Endothelial cell of umbilical vein (primary cell): ENCODE data around the gene RABEP2. TPM values are rescaled to one million over a fixed set of nuclear protein-coding genes. Genes with fewer than 3 reads are reported as not detected.

Experiments used
- BruUV-seq: library from RNA; stranded (reverse); fragments of 400-500 nt; replicated peaks from 2 replicates; lab custom pipeline; 2021; lab: Mats Ljungman, UMichigan
- CTCF ChIA-PET: fragments of 300-600, 350-600 bp; sonication (Branson Sonifier 250); formaldehyde crosslinking; loops from one replicate; lab custom pipeline; 2021; ENCODE audit warnings: antibody characterized with exemption, inconsistent platforms; lab: Charles Lee
- POLR2A ChIA-PET: fragments of 300-600, 350-600 bp; sonication (Branson Sonifier 250); formaldehyde crosslinking; loops from one replicate; lab custom pipeline; 2021; ENCODE audit warnings: antibody characterized with exemption, inconsistent platforms; lab: Charles Lee
- DNase-seq: peaks from one replicate; pipeline ENCODE4 v3.0.0-alpha.2; 2011; ENCODE audit warnings: low read depth, low spot score
- FAIRE-seq: peaks from 2 replicates; lab custom pipeline; 2011; peaks lifted over from hg19 to GRCh38; lab: Jason Lieb, UNC
- H2AFZ ChIP-seq: 2 replicates; pipeline ENCODE4 v1.6.0; 2012; ENCODE audit warnings: low read depth, low read length, control low read depth, inconsistent platforms
- H3K27ac ChIP-seq: 2 replicates; pipeline ENCODE4 v1.5.1; 2011; ENCODE audit warnings: low read depth, mild to moderate bottlenecking, control low read depth, low read length, moderate library complexity; ENCODE audit not compliant: insufficient read depth
- H3K27me3 ChIP-seq, 2 experiments: 2 replicates each; pipeline versions ENCODE4 v1.6.0 to v1.6.1; 2011; ENCODE audit warnings: low read length in 2 of 2, mixed read lengths in 1 of 2; ENCODE audit not compliant: control insufficient read depth in 2 of 2, insufficient read depth in 2 of 2
- H3K36me3 ChIP-seq, 2 experiments: 2 replicates in 1 of 2; 3 replicates in 1 of 2; pipeline ENCODE4 v1.5.1; 2011; ENCODE audit warnings: low read length in 2 of 2, mild to moderate bottlenecking in 1 of 2, moderate library complexity in 1 of 2; ENCODE audit not compliant: control insufficient read depth in 2 of 2, insufficient read depth in 2 of 2; ENCODE audit errors: extremely low read depth in 1 of 2
- H3K4me1 ChIP-seq: 3 replicates; pipeline ENCODE4 v1.5.1; 2011; ENCODE audit warnings: mild to moderate bottlenecking, low read length; ENCODE audit not compliant: control insufficient read depth, insufficient read depth; ENCODE audit errors: extremely low read depth
- H3K4me2 ChIP-seq: 2 replicates; pipeline ENCODE4 v1.6.1; 2011; ENCODE audit warnings: low read length, control low read depth, mixed read lengths; ENCODE audit not compliant: insufficient read depth
- H3K4me3 ChIP-seq, 3 experiments: fragments of 200-600 bp in 1 of 3; sonication (generic), shearing (Covaris generic) in 1 of 3; replicated peaks in 1 of 3; 2 replicates each; pipeline ENCODE4 v1.5.1; 2011 to 2016; ENCODE audit warnings: control low read depth in 3 of 3, low read length in 3 of 3, mild to moderate bottlenecking in 2 of 3, inconsistent platforms in 1 of 3, low read depth in 1 of 3, moderate library complexity in 1 of 3; ENCODE audit not compliant: insufficient read depth in 1 of 3
- H3K79me2 ChIP-seq: 2 replicates; pipeline ENCODE4 v1.6.0; 2012; ENCODE audit warnings: low read length, inconsistent platforms; ENCODE audit not compliant: control insufficient read depth, insufficient read depth
- H3K9ac ChIP-seq: replicated peaks from 2 replicates; pipeline ENCODE3; 2011; ENCODE audit warnings: low read length, control low read depth; ENCODE audit not compliant: insufficient read depth; ENCODE audit errors: extremely low read depth
- H3K9me1 ChIP-seq: replicated peaks from 3 replicates; pipeline ENCODE4 v1.6.0; 2011; ENCODE audit warnings: mild to moderate bottlenecking, low read length; ENCODE audit not compliant: control insufficient read depth, insufficient read depth; ENCODE audit errors: extremely low read depth
- H3K9me3 ChIP-seq: replicated peaks from 2 replicates; pipeline ENCODE4 v1.5.1; 2012; ENCODE audit warnings: low read length, inconsistent platforms; ENCODE audit not compliant: control insufficient read depth, insufficient read depth
- H4K20me1 ChIP-seq: replicated peaks from 2 replicates; pipeline ENCODE3; 2011; ENCODE audit warnings: mild to moderate bottlenecking, low read length; ENCODE audit not compliant: control insufficient read depth, insufficient read depth; ENCODE audit errors: extremely low read depth
- EZH2 ChIP-seq: IDR thresholded peaks from 2 replicates; pipeline ENCODE4 v1.6.1; 2012; ENCODE audit warnings: borderline replicate concordance, low read depth, mild to moderate bottlenecking, moderate library complexity, low read length, inconsistent platforms; ENCODE audit not compliant: severe bottlenecking
- FOS ChIP-seq: IDR thresholded peaks from 2 replicates; pipeline ENCODE4 v1.6.1; 2011; ENCODE audit warnings: mild to moderate bottlenecking, low read length, moderate library complexity, borderline replicate concordance; ENCODE audit not compliant: insufficient read depth
- POLR2A ChIP-seq: IDR thresholded peaks from 2 replicates; pipeline ENCODE4 v1.6.1; 2012; ENCODE audit warnings: low read depth, mild to moderate bottlenecking, control low read depth, low read length
- POLR2AphosphoS5 ChIP-seq: IDR thresholded peaks from 2 replicates; pipeline ENCODE4 v1.6.1; 2012; ENCODE audit warnings: low read depth, mild to moderate bottlenecking, control low read depth, low read length, moderate library complexity; ENCODE audit not compliant: insufficient read depth
- dilution Hi-C: fragments of 300-500 bp; cut with MboI; formaldehyde crosslinking; loops from one replicate; pipeline ENCODE4 v1.15.0; 2019; ENCODE audit warnings: low sequenced_read_pairs; ENCODE audit not compliant: extremely low pct_ligation_motif_present
- intact Hi-C: fragments of 100-400 bp; cut with micrococcal nuclease; formaldehyde crosslinking; loops from one replicate; pipeline ENCODE4 v1.10.0; 2022
- polyA plus RNA-seq, 4 experiments: library from polyadenylated mRNA; depleted of rRNA in 3 of 4; stranded (reverse) in 3 of 4; unstranded in 1 of 4; fragments of >200 nt; gene quantifications; 2 replicates each; pipeline versions ENCODE4 v1.2.1 to v1.2.3, GENCODE V29; 2011 to 2012; ENCODE audit warnings: missing spikeins in 1 of 4
- total RNA-seq: library from RNA; stranded (reverse); gene quantifications from 2 replicates; pipeline ENCODE4 v1.2.3, GENCODE V29; 2021
- TF ChIP-seq, protein P1 (sequence below): IDR thresholded peaks from 2 replicates; pipeline ENCODE4 v1.6.1; 2011; ENCODE audit not compliant: insufficient read depth, insufficient read length
- TF ChIP-seq, protein P2 (sequence below), 2 donors: IDR thresholded peaks; 1 replicate in 1 of 2; 2 replicates in 1 of 2; pipeline ENCODE4 v1.5.1; 2011; ENCODE audit warnings: low read length in 2 of 2, mild to moderate bottlenecking in 2 of 2, moderate library complexity in 2 of 2, control low read depth in 1 of 2, inconsistent platforms in 1 of 2, low read depth in 1 of 2; ENCODE audit not compliant: insufficient read depth in 1 of 2; ENCODE audit errors: extremely low read depth in 1 of 2

Gene RABEP2
- total and polyA plus RNA-seq, 2 donors (not counting 3 experiments of a cell fraction or from before 2014, with no cell fraction given) = 25.9 to 37.4 TPM

DNA sequence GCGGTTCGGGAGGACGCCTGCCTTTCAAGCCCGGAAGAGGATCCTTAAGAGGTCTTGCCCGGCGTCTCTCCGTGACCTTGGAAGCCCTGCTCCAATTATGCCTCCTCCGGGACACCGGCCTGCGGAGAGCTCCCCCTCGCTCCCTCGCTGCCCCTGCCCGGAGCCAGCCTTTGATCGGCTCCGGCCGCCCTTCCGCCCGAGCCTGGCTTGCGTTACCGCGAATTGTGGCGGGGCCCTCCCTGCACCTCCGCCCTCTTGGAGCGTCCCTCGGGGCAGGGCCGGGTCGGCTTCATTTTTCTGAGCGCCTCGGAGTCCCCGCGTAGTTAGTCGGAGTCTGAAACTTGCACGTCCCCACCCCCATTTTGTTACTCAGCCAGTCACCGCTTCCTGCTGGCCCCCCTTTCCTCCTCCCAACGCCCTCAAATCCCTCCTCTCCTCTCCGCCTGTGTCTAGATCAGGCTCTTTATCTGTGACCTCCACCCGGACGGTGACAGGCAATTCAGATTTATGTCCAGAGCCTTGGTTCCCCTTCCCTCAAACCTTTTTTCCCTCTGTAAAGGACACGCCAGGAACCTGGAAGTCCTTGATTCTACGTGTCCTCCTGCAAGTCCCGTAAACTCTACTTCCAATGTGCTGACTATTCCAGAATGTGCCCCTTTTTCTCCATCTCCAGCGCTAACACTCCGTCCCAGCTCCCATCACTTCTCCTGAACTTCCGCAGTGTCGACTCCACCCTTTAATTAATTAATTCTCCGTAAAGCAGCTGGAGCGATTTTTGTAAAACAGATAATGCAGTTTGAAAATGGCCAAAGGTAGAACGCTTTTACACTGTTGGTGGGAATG, 569 bp upstream of the RABEP2 start:
- peaks cover 0 to 2% of the 10 kb centered on the region in 2 experiments for H3K36me3 ChIP-seq
- peak overlapping the region; percentile 57 for H3K4me2 ChIP-seq
- no peaks in the 10 kb centered on the region for H4K20me1 ChIP-seq
- no peaks in the 10 kb centered on the region for H3K27me3 ChIP-seq
- H3K9me1 ChIP-seq = no peaks in the 10 kb centered on the region
- H3K9ac ChIP-seq = peak overlapping the region; percentile 90
- ChIA-PET CTCF (interaction anchor here (1.0 to 4.1 kb wide), 3 partner anchors 11 to 48 kb away, joined by 4 to 27 read pairs (median 6); no protein-coding TSS in a partner anchor), POLR2A (no interaction called here)
- intact Hi-C loops (loop anchor here (1.0 to 2.0 kb wide), 5 partner anchors 11 to 101 kb away; partner anchors contain the start of genes SH2B1 and TUFM), dilution Hi-C loops (no loop called here)
- H3K4me3 ChIP-seq = peak overlapping the region; percentile 51 to 74 (median 70)
- H2AFZ ChIP-seq = peak overlapping the region; percentile 29
- FAIRE-seq = no peak
- peak; percentile 80 for DNase-seq
- BruUV-seq = TSS peak; percentile 87
- peak overlapping the region; percentile 87 for H3K27ac ChIP-seq
- H3K79me2 ChIP-seq = no peaks in the 10 kb centered on the region
- no peaks in the 10 kb centered on the region for H3K4me1 ChIP-seq
- TF ChIP-seq FOS (peak; percentile 24), EZH2 (no peak), POLR2AphosphoS5 (peak; percentile 49), POLR2A (peak; percentile 45)
- TF ChIP-seq, protein P1, sequence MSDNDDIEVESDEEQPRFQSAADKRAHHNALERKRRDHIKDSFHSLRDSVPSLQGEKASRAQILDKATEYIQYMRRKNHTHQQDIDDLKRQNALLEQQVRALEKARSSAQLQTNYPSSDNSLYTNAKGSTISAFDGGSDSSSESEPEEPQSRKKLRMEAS = no peak
- TF ChIP-seq, protein P2, sequence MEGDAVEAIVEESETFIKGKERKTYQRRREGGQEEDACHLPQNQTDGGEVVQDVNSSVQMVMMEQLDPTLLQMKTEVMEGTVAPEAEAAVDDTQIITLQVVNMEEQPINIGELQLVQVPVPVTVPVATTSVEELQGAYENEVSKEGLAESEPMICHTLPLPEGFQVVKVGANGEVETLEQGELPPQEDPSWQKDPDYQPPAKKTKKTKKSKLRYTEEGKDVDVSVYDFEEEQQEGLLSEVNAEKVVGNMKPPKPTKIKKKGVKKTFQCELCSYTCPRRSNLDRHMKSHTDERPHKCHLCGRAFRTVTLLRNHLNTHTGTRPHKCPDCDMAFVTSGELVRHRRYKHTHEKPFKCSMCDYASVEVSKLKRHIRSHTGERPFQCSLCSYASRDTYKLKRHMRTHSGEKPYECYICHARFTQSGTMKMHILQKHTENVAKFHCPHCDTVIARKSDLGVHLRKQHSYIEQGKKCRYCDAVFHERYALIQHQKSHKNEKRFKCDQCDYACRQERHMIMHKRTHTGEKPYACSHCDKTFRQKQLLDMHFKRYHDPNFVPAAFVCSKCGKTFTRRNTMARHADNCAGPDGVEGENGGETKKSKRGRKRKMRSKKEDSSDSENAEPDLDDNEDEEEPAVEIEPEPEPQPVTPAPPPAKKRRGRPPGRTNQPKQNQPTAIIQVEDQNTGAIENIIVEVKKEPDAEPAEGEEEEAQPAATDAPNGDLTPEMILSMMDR (IDR thresholded peaks at IDR 0.05; ENCODE audit: extremely low read depth in 1 of 2, insufficient read depth in 1 of 2, low read depth in 1 of 2, low read length in 2 of 2) = no peak
- no peaks in the 10 kb centered on the region for H3K9me3 ChIP-seq
